HL-60/S4 treated with phorbol 12-myristate 13-acetate at 8.2 ng/mL for 4 days and 3 days (cell line): ENCODE measurements around the gene ELL2.

Experiments
- in situ Hi-C: fragments of 300-500 bp; cut with MboI; formaldehyde crosslinking; loops from 2 replicates; pipeline ENCODE4 v1.15.0; 2022; ENCODE audit warnings: low sequenced_read_pairs

Gene ELL2

DNA sequence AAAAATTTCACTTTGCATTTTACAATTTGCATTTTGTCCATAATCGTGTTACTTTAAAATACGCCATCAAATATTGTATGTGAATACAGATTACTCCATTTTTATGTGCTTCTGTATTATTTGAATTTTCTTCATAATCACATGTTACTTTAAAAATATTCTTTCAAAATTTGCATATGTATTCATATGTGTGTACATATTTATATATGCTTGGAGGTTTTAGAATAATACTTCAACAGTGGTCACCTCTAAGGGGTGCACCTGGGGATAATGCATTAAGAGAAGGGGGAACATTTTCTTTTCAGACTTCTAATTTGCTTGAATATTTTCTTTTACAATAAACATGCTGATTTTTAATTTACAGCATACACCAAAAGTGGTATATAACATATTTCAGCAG, 21.9 kb upstream of the ELL2 start:
- in situ Hi-C loops: no loop called here

DNA sequence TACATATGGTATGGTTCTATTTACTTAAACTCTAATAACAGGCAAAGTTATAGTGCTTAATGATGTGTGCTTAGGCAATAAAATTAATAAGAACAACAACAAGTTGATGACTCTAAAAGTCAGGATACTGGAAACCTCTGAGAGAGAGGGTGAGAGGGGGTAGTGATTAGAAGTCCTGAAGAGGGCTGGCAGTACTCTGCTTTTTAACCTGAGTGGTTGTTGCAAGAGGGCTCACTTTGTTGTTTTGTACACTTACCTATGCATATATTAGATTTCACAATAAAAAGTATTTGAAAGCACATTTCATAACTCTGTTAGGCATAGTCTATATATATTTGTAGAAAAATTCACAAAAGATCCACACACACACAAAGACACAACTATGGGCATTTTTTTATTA, 21.4 kb upstream of the ELL2 start:
- in situ Hi-C loops: no loop called here

DNA sequence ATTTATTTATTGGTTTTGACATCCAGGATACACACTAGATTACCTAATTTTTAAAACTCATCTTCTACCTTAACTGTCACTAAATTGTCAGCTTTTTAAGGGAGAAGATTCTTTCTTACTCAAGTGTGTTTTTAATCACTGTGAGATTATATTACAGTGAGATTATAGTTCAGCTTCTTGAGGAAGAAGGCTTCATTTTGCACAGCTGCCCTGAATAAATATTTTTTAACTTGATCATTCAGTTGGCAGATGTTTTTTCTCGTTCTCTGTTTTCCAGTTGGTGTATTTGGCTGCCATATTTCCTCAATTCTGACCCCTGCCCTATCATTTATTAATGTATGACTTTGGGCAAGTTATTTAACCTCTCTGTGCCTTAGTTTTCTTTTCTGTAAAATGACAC, 15.0 kb upstream of the ELL2 start:
- in situ Hi-C loops: no loop called here

DNA sequence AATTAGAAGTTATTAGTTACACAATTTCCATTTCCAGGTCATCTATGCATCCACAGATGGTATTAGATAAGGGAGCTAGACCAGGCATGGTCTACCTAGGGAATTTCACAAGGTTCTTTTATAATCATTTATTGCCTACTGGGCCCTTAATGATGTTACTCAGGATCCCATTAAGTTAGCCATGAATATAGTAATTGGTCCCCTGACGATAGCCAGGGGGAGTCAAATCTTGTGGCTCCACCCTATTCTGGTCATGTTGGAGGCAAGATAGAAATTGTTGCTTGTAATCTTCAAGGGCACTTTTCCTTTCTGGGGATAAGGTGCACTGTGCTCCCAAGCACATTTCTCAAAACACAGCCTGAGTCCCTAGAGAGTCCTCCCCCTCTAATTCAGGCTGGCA, 14.1 kb upstream of the ELL2 start:
- in situ Hi-C loops: no loop called here

DNA sequence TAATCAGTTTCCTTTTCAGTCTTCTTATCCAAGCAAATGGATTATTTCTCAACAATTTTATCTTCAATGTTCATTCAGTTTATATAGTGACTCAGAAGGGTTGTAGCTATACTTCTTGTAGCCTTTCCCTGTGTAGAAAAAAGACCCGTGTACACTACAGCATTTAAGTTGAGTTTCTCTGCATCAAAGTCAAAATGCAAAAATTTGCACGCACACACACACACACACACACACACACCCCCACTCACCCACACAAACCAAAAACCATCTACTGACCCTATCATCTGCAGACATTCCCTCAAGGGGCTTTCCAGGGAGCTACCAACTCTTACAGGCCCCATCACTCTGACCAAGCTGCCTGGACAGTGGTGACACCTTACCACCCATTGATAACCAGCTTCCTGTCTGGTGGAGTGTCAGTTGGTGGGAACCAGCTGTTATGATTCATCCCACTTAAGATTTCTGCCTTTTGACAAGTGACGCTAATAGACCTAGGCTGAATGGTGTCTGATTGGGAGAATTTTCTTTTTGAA, 12.2 kb upstream of the ELL2 start:
- in situ Hi-C loops: no loop called here

DNA sequence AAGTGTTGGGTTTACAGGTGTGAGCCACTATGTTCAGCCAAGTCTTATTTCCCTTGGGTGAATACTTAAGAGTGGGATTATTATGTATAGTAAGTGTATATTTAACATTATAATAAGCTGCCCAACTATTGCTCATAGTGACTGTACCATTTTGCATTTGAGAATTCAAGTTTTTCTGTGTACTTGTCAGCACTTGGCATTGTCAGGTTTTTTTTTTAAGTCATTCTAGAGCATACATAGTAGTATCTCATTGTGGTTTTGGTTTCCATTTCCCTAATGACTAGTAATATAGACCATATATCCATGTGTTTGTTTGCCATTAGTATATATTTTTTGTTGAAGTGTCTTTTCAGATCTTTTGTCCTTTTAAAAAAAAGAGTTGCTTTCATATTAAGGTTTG, 10.5 kb upstream of the ELL2 start:
- in situ Hi-C loops: no loop called here

DNA sequence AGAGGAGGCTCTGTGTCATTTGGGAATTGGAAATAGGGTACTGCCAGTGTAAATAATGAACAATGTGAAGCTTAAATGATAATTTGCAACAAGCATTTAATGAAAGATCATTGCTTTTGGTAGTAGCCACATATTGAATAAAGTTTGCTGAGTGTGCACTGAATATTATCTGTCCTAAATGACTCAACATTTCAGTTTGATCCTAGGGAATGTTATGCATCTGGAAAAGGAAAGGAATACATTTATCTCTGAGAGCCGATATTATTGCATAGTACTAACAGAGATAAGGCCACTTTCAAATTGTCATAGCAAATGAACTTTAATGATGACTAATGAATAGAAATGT, 8.7 kb upstream of the ELL2 start:
- in situ Hi-C loops: no loop called here

DNA sequence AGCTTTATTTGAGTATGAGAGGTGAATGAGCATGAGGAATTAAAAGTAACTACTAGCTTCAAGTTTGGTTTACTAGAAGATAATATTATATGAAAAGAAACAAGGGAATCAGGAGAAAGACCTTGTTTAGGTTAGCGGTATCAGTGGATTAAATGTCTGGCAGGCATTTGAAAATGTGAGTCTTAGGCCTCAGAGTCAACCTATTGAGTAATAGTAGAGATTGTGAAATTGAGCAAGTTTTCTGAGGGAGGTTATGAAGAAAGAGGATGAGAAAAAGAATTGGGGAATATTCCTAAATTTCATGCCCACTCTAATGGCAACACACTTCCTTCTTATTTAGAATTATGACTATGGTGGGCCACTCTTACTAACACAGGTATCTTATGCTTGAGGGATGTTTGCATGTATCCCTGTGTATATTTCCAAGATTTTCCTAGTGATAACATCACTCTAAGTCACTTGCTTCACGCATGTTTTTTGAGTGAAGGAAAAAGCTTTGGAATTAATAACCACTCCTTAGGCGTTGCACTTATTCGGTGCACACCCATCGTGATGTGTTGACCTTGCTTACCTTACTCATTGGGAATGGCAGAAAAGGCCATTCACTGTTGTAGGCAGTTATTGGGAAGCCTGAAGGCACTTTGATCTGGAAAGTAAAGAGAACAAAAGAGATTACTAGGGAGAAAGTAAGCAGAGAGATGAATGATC, 8.2 kb upstream of the ELL2 start:
- in situ Hi-C loops: no loop called here

DNA sequence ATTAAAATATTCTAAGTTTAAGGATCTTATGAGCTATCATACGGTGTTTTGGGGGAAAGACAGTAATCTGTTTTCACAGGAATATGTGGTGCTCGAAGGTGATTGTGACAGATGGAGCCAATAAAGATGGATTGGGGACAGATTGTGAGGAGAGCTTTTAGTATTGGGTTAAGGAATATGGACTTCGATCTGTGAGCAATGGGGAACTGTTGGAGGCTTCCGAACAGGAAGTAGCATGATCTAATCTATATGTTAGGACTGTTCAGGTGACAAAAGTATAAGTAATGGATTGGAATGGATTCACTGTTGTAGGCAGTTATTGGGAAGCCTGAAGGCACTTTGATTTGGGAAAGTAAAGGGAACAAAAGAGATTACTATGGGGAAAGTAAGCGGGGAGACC, 7.4 kb upstream of the ELL2 start:
- in situ Hi-C loops: no loop called here

DNA sequence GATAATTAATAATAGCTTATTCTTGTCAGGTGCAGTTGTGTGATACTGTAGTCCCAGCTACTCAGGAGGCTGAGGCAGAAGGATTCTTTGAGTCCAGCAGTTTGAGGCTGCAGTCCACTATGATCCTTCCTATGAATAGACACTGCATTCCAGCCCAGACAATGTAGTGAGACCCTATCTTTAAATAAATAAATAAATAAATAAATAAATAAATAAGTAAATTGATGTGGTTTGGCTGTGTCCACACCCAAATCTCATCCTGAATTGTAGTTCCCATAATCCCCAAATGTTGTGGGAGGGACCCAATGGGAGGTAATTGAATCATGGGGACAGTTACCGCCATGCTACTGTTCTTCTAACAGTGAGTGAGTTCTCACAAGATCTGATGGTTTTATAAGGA, 5.6 kb upstream of the ELL2 start:
- in situ Hi-C loops: no loop called here

DNA sequence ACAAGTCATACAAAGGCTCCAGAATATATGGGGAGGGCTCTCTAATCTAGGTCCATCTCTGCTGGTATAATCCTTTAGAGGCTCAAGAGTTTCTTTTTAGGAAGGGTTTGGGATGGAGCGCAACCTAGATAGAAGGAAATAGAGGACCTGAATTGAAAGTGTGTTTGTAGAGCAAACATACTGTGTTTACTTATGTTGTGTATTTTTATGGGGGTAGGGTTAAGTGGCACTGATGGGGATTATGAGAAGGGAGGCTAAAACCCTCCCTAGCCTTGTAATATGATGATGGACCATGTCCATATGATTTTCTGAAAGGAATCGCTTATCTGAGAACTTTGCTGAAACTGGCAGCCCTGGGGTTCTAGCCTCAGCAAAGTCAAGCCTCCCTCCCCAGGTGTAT, 4.4 kb upstream of the ELL2 start:
- in situ Hi-C loops: no loop called here

DNA sequence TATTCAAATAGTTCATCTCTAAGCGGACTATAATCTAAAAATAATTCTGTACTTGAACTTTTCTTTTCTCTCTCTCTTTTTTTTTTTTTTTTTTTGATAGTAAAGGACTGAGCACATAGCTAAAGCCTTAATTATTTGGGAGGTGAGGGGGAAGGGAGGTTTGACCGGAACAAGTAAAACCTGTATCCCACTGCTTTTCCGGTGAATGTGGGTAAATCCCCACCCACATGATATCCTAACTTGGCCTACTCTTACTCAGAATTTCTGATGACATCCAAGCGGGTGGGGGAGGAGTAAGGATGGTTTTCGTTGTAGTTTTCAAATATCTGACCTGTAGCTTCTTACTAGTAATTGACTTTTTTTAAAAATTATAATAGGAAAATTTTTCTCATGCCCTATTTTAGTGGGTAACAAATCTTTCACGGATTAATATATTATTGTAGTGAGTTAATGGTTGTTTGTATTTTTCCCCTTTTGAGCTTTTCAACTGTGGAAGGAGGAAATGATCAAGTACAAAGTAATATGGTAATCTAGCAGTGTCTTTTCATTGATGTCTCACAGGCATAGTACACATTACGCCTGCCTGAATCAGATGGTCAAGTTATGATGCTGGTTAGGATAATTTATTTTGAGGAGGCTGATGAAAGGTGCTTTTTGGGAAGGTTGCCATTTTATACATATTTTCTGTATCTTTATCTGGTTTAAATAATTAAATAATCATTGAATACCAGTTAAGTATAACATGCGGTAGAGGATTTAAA, 2.2 kb upstream of the ELL2 start:
- in situ Hi-C loops: no loop called here

DNA sequence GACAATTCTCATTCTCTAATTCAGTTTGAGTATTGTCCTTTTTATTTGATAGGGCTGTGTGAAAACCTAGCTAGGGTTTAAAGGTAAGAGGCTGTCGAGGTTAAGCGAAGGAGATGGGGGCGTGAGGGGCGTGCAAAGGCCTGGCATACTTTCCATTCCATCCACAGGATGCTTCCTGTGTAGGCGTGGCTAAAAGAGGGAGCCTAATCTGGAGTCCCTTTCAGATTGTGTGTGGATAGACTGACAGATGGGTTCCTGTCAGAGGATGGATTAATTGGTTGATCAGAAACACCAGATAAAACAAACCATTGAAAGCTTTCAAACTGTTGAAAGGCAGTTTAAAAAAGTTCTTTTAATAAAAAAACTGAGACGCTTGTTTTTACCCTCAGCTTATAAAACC, 1.1 kb upstream of the ELL2 start:
- in situ Hi-C loops: no loop called here

DNA sequence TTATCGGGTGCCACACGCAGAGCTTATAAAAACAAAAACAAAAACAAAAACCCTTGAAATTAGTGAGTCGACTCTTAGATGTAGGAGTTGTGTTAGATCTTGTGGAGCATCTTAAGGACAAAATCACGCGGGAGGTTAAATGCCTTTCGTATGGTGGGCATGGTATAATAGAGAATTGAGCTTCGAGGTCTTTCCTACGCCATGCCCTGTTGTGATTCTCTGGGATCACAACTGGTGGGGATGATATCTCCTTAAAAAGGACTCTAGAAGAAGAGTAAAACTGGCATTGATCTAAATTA, 773 bp upstream of the ELL2 start:
- in situ Hi-C loops: no loop called here

DNA sequence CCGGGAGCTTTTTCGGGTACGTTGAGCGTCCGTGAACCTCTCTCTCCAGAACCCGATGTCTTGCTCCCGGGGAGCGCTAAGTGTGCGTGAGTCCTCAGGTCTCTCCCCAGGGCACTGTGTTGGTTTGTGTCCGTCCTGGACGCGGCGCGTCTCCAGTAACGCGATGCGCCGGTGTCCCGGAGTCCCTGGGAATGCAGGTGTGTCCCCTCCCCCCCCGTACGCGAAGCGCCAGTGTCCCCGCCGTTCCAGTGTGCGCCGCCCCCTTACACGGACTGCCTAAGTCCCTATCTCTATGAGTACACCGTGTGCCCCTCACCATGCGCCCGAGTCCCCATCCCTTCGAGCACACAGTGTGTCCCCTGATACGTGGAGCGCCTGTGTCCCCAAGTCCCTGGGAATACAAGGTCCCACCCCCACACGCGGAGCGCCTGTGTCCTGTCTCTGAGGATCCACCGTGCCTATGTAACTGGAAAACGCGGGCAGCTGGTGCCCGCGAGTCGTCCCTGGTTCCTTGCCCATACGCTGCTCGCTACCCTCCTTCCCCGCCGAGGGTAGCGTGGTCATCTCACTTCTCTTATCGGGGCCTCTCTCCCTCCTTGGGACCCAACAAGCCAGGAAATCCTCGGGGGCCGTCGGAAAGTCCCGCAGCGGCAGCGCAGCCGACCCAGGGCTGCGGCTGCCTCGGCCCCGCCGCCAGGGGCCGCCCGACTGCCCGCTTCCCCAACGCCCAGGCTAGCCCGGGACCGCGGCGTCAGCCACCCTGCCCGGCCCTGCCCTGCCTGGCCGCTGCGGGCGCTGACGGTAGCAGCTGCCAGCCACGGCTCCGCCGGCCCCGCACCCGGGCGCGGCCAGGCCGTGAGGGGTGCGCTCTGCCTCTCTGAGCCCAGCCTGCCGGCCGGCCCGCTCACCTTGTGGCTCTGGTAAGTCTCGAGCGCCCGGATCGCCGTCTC, 709 bp downstream of the ELL2 start:
- in situ Hi-C loops: no loop called here

DNA sequence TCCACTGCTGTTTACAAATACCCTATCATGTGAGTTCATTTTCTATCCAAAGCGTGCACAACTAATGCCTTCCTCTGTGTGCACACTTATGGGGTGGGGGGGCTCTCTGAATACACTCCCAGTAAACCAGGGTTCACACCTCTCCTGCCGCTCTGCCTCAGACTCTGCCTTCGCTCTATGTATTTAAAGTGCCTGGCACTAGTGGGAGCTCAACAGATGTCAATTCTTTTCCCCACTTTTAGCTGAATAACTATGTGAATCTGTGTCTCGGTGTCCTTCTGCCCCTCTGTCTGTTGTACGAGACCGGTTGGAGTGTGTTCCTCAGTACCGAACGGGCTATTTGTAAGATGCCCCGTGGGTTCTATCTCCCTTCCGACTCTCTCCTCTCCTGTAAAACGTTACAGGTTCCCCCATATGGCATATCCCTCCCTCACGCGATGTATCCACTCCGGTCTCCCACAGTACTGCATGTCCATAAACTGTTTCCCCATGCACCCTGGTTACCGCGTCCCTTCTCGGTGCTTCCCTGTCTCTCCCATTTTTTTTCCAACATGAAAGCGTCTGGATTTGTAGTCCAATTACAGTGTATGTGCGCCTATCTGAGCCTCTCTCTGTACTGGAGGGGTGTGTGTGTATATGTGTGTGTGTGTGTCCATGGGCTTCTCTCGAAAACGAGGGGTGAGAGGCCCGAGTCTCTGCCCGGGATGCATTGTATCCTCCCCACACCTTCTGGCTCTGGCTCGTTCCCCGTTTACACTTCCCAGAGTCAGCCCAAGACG, 1.6 kb downstream of the ELL2 start:
- in situ Hi-C loops: no loop called here

DNA sequence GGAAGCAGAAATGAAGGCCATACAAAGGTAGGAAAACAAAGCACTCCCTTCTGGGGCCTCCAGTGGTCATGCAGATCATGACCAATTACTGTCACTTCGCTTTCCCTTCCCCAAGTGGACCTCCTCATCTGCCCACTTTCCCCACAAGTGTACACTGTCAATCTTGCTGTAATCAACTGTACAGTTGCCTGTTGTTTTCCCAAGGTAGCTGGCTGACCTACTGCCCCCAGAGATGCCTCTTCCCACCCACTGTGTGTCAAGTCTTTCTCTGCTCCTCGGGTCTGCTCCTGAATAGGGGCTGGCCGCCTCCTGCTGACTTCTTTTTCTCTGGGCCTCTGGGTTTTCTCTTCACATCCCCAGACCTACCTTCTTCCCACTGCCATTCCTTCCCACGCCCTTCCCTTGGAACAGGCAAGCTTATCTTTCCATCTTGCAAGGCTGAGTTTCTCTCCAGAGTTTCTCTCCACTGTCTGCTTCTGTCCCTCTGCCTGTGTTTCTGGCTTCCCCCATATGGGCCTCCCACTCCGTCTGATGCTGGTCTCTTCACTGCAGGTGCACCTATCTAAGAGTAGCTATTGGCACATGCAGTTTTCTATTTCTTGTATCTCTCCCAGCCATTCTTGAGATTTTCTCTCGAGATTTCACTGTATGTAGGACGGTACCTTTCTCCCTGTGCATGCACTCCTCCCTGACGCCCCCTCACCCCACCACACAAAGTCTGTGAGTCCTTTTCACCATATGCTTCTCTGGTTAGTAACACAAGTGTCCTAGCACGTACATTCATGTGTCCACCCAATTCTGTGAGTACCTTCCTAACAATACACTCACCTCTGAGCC, 2.4 kb downstream of the ELL2 start:
- in situ Hi-C loops: no loop called here

DNA sequence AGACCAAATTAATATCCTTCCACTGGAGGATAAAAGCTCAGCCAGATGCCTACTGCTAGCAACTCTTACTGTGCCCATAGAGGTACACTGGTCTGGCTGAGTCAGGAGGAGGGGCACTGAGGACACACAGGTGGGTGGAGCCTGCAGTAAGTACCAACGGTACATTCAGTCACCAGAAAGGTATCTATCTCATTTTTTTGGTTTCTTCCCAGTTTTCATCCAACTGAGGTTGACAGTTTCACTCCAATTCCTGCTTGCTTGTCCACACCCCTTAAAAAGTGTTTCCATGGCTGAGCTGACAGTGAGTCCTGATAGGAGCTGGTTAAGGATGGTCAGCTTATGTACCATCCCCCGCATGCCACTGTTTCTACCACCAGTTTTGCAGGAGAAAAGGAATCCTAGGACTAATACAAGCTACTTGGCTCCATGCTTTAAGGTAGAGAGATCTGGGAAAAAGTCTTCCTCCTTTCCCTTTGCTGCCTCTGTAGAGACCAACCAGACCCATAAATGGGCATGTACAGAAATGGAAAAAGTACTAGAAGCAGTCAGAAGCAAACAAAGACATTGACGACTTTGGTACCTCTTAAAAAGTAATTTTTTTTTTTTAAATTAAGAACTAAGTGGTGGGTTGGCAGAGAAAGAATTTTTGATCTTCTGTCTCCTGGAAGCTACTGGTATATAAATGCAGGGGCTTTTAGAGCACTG, 3.2 kb downstream of the ELL2 start:
- in situ Hi-C loops: no loop called here

DNA sequence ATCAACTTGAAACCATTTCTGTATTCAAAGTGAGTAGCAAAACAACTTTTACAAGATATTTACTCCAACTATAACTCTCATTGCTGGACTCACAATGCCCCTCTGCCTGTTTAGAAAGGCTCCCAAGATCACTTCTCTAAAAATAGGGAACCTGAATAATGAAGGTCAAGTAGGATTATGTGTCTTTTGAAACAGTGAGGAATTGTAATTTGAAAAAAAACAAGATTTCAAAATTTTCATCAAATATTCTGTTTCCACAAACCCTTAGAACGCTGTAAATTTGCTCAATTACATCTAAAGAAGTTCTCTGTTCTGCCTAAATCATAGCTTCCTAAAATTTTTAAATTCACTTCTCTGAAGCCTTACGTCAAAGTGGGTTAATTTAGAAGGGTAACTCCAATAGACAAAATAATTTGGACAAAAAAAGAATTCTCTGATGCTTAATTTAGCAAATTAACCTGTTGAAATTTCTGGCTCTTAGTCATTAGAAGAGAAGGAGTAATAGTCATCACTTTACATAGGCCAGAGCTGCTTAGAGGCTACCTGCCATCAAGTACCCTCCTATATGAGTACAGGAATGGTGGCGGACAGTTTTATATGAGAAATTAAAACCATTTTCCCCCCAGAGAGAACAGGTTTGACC, 4.0 kb downstream of the ELL2 start:
- in situ Hi-C loops: no loop called here
